ENCODE measurements around the gene CHD1. TPM values are rescaled to one million over a fixed set of nuclear protein-coding genes. Genes with fewer than 3 reads are reported as not detected.

Gene CHD1
- total and polyA plus RNA-seq, 2 of the 4 experiments (the other 2 are of a cell fraction): 12.3 to 33.7 TPM

DNA sequence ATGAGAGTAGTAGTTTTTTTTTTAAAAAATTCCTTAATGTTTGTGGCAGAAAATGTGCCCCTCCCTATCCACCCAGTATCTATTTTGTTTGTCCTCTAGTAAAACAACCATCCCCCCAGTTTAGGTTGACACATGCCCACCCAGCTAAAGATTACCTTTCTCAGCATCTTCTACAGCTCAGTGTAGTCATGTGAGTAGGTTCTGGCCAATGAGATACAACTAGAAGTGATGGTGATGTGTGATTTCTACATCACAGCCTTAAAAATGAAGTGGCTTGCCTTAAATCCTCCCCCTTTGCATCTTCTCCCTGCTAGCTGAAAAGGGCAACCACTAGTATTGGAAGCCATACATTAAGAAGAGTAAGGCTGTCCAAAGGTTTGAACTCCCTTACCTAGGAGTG lies 14.9 kb downstream of the CHD1 start:
- no peak overlapping the region for H3K56ac ChIP-seq (ENCODE audit: extremely low read depth, insufficient read depth, low read length)
- dilution Hi-C loops (cut with HindIII; ENCODE audit: low sequenced_read_pairs, unreplicated experiment) (no loop called here), intact Hi-C loops (cut with micrococcal nuclease) (no loop called here), in situ Hi-C loops (cut with MboI; ENCODE audit: low sequenced_read_pairs) (no loop called here)
- H4K5ac ChIP-seq (ENCODE audit: low read depth, low read length): no peak overlapping the region
- no TSS peak for BruUV-seq (replicated peaks)
- H3K4me3 ChIP-seq (ENCODE audit: insufficient read depth, low read depth, low read length): no peak overlapping the region
- peaks cover 23% of the 10 kb centered on the region for H4K20me1 ChIP-seq (ENCODE audit: insufficient read depth, low read length)
- H4K91ac ChIP-seq (ENCODE audit: insufficient read depth, low read depth, low read length): no peak overlapping the region
- no peak overlapping the region for H2AK5ac ChIP-seq (ENCODE audit: low read depth, low read length)
- no peak overlapping the region for H3K23ac ChIP-seq (ENCODE audit: low read depth, low read length)
- no peak overlapping the region for H2AK9ac ChIP-seq (replicated peaks; ENCODE audit: low read depth, low read length, poor library complexity)
- no peak overlapping the region for H3K4me2 ChIP-seq (ENCODE audit: low read depth, low read length)
- peaks cover 4% of the 10 kb centered on the region; the same call in 1 of the 2 replicates for H3K36me3 ChIP-seq (ENCODE audit: control insufficient read depth, insufficient read depth, low read length)
- H3K14ac ChIP-seq (replicated peaks; ENCODE audit: low read depth, low read length): 0 out of 2 replicates have a peak overlapping the region, but pooled peaks have one; percentile 43
- ATAC-seq (ENCODE audit: low read depth): no peak
- H2AFZ ChIP-seq (replicated peaks; ENCODE audit: low read length, poor library complexity): no peak overlapping the region
- no peaks in the 10 kb centered on the region for H3K9me3 ChIP-seq (ENCODE audit: control insufficient read depth, insufficient read depth, low read length)
- H3K4me1 ChIP-seq (ENCODE audit: control insufficient read depth, insufficient read depth, low read length): no peaks in the 10 kb centered on the region; the same call in 1 of the 2 replicates
- no peak overlapping the region for H3K9ac ChIP-seq (ENCODE audit: low read depth, low read length)
- H2BK120ac ChIP-seq (ENCODE audit: low read depth, low read length): no peak overlapping the region
- POLR2A ChIA-PET (ENCODE audit: unreplicated experiment): no interaction called here
- no peak overlapping the region for H3K4ac ChIP-seq (ENCODE audit: low read depth, low read length)
- peaks cover 11 to 50% of the 10 kb centered on the region in 2 experiments for H3K79me1 ChIP-seq (ENCODE audit: low read depth in 1 of 2, low read length in 2 of 2)
- peaks cover 8% of the 10 kb centered on the region for H3K9me1 ChIP-seq (ENCODE audit: insufficient read depth, low read length)
- H2BK5ac ChIP-seq (ENCODE audit: low read depth, low read length, poor library complexity, severe bottlenecking): no peak overlapping the region
- no peak overlapping the region for H3K18ac ChIP-seq (ENCODE audit: low read depth, low read length)
- CTCF ChIA-PET: interaction anchor here (0.9 kb wide), 1 partner anchor 119 kb away, joined by 3 read pairs; no protein-coding TSS in a partner anchor
- no peak overlapping the region for H3K27ac ChIP-seq (ENCODE audit: insufficient read depth, low read length)
- H2BK15ac ChIP-seq (ENCODE audit: low read depth, low read length): no peak overlapping the region
- 0 out of 4 replicates have a peak overlapping the region, but pooled peaks of 1 of the 2 experiments have one; percentile 29 for H4K8ac ChIP-seq (ENCODE audit: low read depth in 2 of 2, low read length in 2 of 2)
- H3K27me3 ChIP-seq (ENCODE audit: control insufficient read depth, insufficient read depth, low read length): no peaks in the 10 kb centered on the region
- no peak for TF ChIP-seq BHLHE40 (IDR thresholded peaks at IDR 0.05; ENCODE audit: low read depth, low read length)
- TF ChIP-seq MXI1 (IDR thresholded peaks at IDR 0.05; ENCODE audit: borderline replicate concordance, low read depth, low read length): no peak
- no peak for TF ChIP-seq MAFK (IDR thresholded peaks at IDR 0.05; ENCODE audit: low read depth, low read length)
- TF ChIP-seq, protein P1, sequence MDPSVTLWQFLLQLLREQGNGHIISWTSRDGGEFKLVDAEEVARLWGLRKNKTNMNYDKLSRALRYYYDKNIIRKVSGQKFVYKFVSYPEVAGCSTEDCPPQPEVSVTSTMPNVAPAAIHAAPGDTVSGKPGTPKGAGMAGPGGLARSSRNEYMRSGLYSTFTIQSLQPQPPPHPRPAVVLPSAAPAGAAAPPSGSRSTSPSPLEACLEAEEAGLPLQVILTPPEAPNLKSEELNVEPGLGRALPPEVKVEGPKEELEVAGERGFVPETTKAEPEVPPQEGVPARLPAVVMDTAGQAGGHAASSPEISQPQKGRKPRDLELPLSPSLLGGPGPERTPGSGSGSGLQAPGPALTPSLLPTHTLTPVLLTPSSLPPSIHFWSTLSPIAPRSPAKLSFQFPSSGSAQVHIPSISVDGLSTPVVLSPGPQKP (IDR thresholded peaks at IDR 0.05; ENCODE audit: borderline replicate concordance, low read depth, low read length): no peak
- DNase-seq: no peak
- no peak overlapping the region for H2BK20ac ChIP-seq (ENCODE audit: low read depth, low read length)

All from IMR-90 (cell line).